Activated CD4-positive, alpha-beta T cell treated with anti-CD3 and anti-CD28 coated beads, Interleukin-2, amount 10 ng/mL, durations not matched to agents 7 days and 5 days (primary cell): ENCODE data around the gene ZC3H12A. TPM values are rescaled to one million over a fixed set of nuclear protein-coding genes. Genes with fewer than 3 reads are reported as not detected.

Experiments used
- CTCF ChIA-PET: fragments of 350-600 bp; sonication (Branson Sonifier 250); formaldehyde crosslinking; loops from one replicate; lab custom pipeline; 2021; ENCODE audit warnings: antibody characterized with exemption; lab: Charles Lee
- POLR2A ChIA-PET: fragments of 350-600 bp; sonication (Branson Sonifier 250); formaldehyde crosslinking; loops from one replicate; lab custom pipeline; 2021; ENCODE audit warnings: antibody characterized with exemption; lab: Charles Lee
- DNase-seq: peaks from one replicate; pipeline ENCODE4 v3.0.0-alpha.2; 2020
- H3K27ac Mint-ChIP-seq: one replicate; pipeline ENCODE4 v1.8.0; 2021; ENCODE audit warnings: mild to moderate bottlenecking, moderate library complexity, mixed read lengths
- H3K27me3 Mint-ChIP-seq: one replicate; pipeline ENCODE4 v1.8.0; 2021; ENCODE audit warnings: mixed read lengths
- H3K36me3 Mint-ChIP-seq: one replicate; pipeline ENCODE4 v1.8.0; 2021; ENCODE audit warnings: low read depth, mixed read lengths
- H3K4me1 Mint-ChIP-seq: one replicate; pipeline ENCODE4 v1.8.0; 2021; ENCODE audit warnings: mixed read lengths
- H3K4me3 Mint-ChIP-seq: one replicate; pipeline ENCODE4 v1.8.0; 2021; ENCODE audit warnings: mild to moderate bottlenecking, moderate library complexity, mixed read lengths
- H3K9me3 Mint-ChIP-seq: one replicate; pipeline ENCODE4 v1.8.0; 2021; ENCODE audit warnings: mixed read lengths
- total RNA-seq, 2 experiments: library from RNA; stranded (reverse); gene quantifications; one replicate each; pipeline ENCODE4 v1.2.3, GENCODE V29; 2021

Gene ZC3H12A
- total RNA-seq, 2 experiments from 2014 or later = 16.8 to 21.9 TPM

DNA sequence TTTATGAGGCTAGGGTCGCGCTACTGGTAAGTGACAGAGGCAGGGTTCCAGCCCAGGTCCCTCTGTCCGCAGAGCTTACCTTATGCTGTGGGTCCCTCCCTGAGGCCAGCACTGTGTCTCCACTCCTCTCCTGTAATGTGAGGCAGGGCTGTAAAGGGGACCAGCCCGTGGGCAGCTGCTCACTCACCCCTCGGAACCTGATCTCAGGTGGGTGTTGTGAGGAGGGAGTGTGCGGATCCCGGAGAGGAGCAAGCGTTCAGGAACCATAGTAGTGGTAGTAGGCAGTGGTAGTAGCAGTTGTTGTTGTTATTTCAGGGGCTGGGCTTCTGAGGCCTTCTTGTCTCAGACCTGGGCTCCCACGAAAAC, 1.7 kb downstream of the ZC3H12A start:
- Mint-ChIP-seq H3K27me3 (no peaks in the 10 kb centered on the region), H3K36me3 (peaks cover 55% of the 10 kb centered on the region), H3K9me3 (no peaks in the 10 kb centered on the region), H3K4me1 (peaks cover 67% of the 10 kb centered on the region), H3K4me3 (peak overlapping the region; percentile 94), H3K27ac (peak overlapping the region; percentile 98)
- DNase-seq = no peak
- POLR2A ChIA-PET = interaction anchor here (1.9 kb wide), 1 partner anchor 10 kb away, joined by 8 read pairs; no protein-coding TSS in a partner anchor
- CTCF ChIA-PET = interaction anchor here (1.1 to 5.6 kb wide), 5 partner anchors 9 to 216 kb away, joined by 3 to 69 read pairs (median 5); partner anchors contain the start of gene MEAF6

DNA sequence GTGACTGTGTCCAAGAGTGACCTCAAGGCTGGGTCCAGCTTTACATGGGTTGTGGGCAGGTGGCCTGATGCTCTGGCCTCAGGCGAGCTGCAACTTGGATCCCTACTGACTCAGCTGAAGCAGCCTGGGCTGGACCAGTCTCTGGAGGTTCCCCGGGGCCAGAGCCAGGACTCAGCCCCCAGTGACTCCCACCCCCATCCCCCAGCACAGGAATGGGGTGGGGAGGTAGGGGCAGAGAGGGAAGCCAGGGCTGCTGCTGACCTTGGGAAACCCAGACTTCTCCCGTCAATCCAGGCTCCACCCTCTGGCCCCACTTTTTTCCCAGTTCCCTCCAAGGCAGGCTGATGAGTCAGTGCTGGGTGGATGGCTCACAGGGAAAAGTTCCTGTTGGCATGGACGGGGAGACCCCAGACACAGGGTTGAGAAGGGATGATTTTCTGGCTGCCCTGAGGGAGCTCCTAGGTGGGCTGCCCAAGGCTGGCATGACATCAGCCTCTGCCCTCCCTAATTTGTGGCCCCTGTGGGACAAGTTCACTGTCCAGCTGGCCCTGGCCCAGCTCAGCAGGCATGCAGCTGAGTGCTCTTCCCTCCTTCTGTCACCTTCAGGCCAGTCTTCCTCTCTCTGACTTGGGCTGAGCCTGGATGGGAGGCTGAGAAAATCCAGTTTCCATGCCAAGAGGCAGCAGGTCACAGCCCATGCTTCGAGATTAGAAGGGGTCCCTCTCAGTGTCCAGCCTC, 2.2 kb downstream of the ZC3H12A start:
- Mint-ChIP-seq H3K36me3 (peaks cover 61% of the 10 kb centered on the region), H3K27me3 (no peaks in the 10 kb centered on the region), H3K4me1 (peaks cover 63% of the 10 kb centered on the region), H3K27ac (peak overlapping the region; percentile 98), H3K9me3 (no peaks in the 10 kb centered on the region), H3K4me3 (peak overlapping the region; percentile 94)
- CTCF ChIA-PET = interaction anchor here (1.0 to 5.6 kb wide), 7 partner anchors 10 to 38 kb away, joined by 3 to 69 read pairs (median 4); partner anchors contain the start of gene MEAF6
- POLR2A ChIA-PET = interaction anchor here (0.7 to 1.9 kb wide), 2 partner anchors 9 to 22 kb away, joined by 4 to 8 read pairs; no protein-coding TSS in a partner anchor
- no peak for DNase-seq

DNA sequence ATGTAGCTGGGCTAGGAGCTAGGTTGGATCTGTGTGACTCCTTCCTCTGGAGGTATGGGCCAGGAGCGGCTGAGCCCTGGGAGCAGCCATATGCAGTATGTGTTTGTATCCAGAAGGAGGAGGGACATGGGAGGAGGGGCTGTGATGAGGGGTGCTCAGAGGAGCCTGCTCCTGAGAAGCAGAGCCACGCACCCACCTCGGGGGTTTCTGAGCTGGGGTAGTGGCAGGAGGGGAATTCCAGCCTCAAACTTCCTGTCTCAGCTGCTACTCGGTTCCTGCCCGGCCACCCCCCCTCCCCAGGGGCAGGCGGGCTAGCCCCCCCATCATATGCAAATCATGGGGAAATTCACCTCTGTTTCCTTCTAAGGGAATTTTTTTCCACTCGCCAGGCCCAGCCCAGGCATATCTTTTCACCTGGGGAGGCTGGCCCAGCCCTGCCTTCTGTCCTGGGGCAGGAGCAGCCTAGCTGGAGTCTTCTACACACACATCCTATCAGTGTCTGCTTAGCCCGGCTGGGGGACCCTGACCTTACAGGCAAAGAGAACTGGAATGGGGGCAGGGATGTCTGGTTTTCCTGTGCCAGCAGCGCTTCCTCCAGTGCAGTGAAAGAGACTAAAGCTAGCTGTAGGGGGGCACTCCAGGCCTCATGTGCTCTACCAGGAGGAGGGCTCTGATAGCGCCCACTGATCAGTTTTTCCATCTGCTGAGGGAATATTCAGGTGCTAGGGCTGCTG, 3.0 kb downstream of the ZC3H12A start:
- DNase-seq = peak; percentile 66
- peak overlapping the region; percentile 98 for H3K27ac Mint-ChIP-seq
- ChIA-PET CTCF (interaction anchor here (1.0 to 5.6 kb wide), 6 partner anchors 9 to 23 kb away, joined by 3 to 69 read pairs (median 4); no protein-coding TSS in a partner anchor), POLR2A (interaction anchor here (0.7 kb wide), 1 partner anchor 23 kb away, joined by 4 read pairs; no protein-coding TSS in a partner anchor)
- H3K27me3 Mint-ChIP-seq = no peaks in the 10 kb centered on the region
- peaks cover 66% of the 10 kb centered on the region for H3K36me3 Mint-ChIP-seq
- no peaks in the 10 kb centered on the region for H3K9me3 Mint-ChIP-seq
- peaks cover 56% of the 10 kb centered on the region for H3K4me1 Mint-ChIP-seq
- peak overlapping the region; percentile 94 for H3K4me3 Mint-ChIP-seq

DNA sequence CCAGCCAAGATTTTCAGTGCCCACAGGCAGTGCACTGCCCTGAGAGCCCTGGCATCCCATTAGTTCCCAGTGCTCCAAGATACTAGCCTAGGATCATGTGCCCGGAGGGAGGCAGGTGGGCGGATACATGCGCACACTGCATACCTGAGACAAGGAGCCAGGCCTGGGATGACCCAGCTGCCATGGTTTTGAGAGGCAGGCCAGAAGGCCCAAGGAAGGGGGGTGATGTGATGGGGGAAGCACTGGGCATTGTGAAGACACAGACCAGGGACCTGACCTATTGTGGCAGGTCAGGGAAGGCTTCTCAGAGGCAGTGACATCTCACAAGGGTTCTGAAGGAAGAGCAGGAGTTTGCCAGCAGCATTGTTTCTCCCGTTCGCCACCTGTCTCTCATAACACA, 3.6 kb downstream of the ZC3H12A start:
- no peaks in the 10 kb centered on the region for H3K27me3 Mint-ChIP-seq
- H3K4me1 Mint-ChIP-seq = peaks cover 50% of the 10 kb centered on the region
- H3K36me3 Mint-ChIP-seq = peaks cover 70% of the 10 kb centered on the region
- peak overlapping the region; percentile 94 for H3K4me3 Mint-ChIP-seq
- H3K27ac Mint-ChIP-seq = peak overlapping the region; percentile 98
- no peak for DNase-seq
- ChIA-PET POLR2A (no interaction called here), CTCF (interaction anchor here (0.9 to 5.6 kb wide), 9 partner anchors 7 to 505 kb away, joined by 3 to 69 read pairs (median 4); partner anchors contain the start of genes MEAF6 and MTF1)
- no peaks in the 10 kb centered on the region for H3K9me3 Mint-ChIP-seq

DNA sequence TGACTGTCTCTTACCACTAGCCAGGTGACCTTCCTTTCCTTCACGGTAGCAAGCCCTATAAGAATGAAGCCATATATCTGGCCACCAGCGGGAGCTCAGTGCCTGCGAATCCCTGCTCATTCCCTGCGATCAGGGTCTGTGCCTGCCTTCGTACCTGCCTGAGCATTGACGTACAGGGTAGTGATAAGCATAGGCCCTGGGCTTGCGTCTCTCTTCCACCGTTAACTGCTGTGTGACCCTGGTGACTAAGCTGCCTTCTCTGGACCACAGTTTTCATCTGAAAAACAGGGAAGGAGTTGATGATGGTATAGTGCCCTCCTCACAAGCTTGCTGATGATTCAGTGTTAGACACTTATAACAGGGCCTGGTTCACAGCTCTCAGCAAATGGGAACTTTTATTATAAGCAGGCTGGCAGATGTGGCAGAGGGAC, 4.1 kb downstream of the ZC3H12A start:
- DNase-seq = no peak
- Mint-ChIP-seq H3K36me3 (peaks cover 70% of the 10 kb centered on the region), H3K9me3 (no peaks in the 10 kb centered on the region), H3K4me1 (peaks cover 45% of the 10 kb centered on the region), H3K27me3 (no peaks in the 10 kb centered on the region), H3K27ac (peak overlapping the region; percentile 98), H3K4me3 (peak overlapping the region; percentile 94)
- ChIA-PET CTCF (interaction anchor here (0.7 to 5.6 kb wide), 12 partner anchors 8 to 504 kb away, joined by 3 to 69 read pairs (median 4); partner anchors contain the start of genes MEAF6 and MTF1), POLR2A (interaction anchor here (0.6 kb wide), 1 partner anchor 34 kb away, joined by 3 read pairs; no protein-coding TSS in a partner anchor)

DNA sequence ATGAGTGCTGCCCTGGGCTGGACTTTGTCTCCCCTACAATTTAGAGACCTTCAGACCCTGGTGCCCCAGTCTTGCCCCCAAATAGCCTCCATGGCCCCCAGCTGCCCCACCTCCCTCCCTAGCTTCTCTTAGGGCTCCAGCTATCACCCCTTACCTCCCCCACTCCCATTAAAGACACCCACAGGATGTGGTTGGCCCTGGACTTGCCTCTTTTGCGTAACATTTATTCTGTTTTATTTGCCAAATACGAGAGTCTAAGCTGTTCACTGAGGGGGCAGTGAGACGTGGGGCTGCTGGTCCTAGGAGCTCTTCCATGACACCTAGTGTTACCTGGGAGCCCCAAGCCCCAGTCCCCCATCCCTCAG, 4.5 kb downstream of the ZC3H12A start:
- peak; percentile 45 for DNase-seq
- Mint-ChIP-seq H3K4me1 (peaks cover 41% of the 10 kb centered on the region), H3K4me3 (peak overlapping the region; percentile 94), H3K9me3 (no peaks in the 10 kb centered on the region), H3K27me3 (no peaks in the 10 kb centered on the region), H3K27ac (peak overlapping the region; percentile 98), H3K36me3 (peaks cover 72% of the 10 kb centered on the region)
- CTCF ChIA-PET = interaction anchor here (0.6 to 5.6 kb wide), 13 partner anchors 8 to 504 kb away, joined by 3 to 69 read pairs (median 4); partner anchors contain the start of genes MEAF6 and MTF1
- POLR2A ChIA-PET = interaction anchor here (0.6 kb wide), 1 partner anchor 34 kb away, joined by 3 read pairs; no protein-coding TSS in a partner anchor

DNA sequence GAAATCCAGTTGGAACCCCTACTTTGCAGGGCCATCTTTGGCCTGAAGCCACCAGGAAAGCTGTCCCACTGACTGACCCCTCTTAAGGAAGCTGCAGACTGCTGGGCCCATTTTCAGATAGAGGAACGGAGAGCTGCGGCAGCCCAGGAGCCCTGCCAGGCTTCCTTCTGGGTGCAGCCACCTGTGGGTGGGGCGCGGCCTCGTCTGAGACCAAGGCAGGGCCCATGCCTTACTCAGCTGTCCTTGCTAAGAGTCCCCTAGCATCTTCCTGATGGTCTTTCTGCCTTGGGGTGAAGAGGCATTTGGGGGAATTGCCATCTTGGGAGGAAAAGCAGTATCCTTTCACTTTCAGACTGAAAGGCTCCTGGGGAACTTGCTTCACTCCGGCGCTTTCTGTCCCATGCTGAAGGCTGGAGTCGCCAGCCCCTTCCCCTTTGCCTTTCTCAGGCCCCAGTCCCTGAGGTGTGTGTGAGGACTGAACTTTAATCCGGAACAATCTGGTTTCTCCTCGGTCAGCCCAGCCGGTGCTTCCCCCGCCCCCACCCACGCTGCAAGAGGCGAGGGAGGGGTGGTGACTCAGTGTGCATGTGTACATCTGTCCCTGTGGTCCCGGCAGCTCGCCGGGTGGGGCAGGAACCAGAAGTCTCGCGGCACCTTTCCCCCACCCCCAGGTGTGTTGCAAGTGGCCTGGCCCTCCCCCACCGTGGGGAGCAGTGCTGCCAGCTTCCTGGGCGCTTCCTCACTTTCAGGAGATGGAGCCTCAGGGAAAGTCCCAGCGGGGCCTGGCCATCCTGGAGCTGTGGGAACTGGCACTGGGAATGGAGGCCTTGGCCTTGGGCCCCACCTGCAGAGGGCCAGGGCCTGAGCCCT, 5.1 kb downstream of the ZC3H12A start:
- Mint-ChIP-seq H3K27ac (peak overlapping the region; percentile 98), H3K4me1 (peaks cover 41% of the 10 kb centered on the region), H3K9me3 (no peaks in the 10 kb centered on the region), H3K27me3 (no peaks in the 10 kb centered on the region), H3K4me3 (peak overlapping the region; percentile 94), H3K36me3 (peaks cover 78% of the 10 kb centered on the region)
- POLR2A ChIA-PET = interaction anchor here (0.6 to 1.2 kb wide), 3 partner anchors 9 to 35 kb away, joined by 3 read pairs; no protein-coding TSS in a partner anchor
- CTCF ChIA-PET = interaction anchor here (0.6 to 5.6 kb wide), 9 partner anchors 7 to 392 kb away, joined by 3 to 69 read pairs (median 4); partner anchors contain the start of genes MEAF6 and MTF1
- peak; percentile 87 for DNase-seq

DNA sequence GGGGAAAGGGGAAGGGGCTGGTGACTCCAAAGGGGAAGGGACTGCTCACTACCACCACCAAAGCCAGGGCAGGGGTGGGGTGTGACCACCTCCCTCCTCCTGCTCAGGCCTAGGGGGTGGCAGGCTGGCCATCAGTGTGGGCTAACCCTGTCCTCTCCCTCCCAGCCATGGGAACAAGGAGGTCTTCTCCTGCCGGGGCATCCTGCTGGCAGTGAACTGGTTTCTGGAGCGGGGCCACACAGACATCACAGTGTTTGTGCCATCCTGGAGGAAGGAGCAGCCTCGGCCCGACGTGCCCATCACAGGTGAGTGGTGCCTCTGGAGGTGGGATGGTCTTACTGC, 5.7 kb downstream of the ZC3H12A start:
- peaks cover 80% of the 10 kb centered on the region for H3K36me3 Mint-ChIP-seq
- ChIA-PET CTCF (interaction anchor here (1.4 to 5.6 kb wide), 3 partner anchors 6 to 212 kb away, joined by 4 to 69 read pairs (median 7); partner anchors contain the start of genes CDCA8 and MEAF6), POLR2A (interaction anchor here (0.6 to 1.2 kb wide), 2 partner anchors 10 to 36 kb away, joined by 3 read pairs; no protein-coding TSS in a partner anchor)
- peak overlapping the region; percentile 98 for H3K27ac Mint-ChIP-seq
- peak overlapping the region; percentile 94 for H3K4me3 Mint-ChIP-seq
- peaks cover 41% of the 10 kb centered on the region for H3K4me1 Mint-ChIP-seq
- no peaks in the 10 kb centered on the region for H3K27me3 Mint-ChIP-seq
- H3K9me3 Mint-ChIP-seq = no peaks in the 10 kb centered on the region
- DNase-seq = no peak

DNA sequence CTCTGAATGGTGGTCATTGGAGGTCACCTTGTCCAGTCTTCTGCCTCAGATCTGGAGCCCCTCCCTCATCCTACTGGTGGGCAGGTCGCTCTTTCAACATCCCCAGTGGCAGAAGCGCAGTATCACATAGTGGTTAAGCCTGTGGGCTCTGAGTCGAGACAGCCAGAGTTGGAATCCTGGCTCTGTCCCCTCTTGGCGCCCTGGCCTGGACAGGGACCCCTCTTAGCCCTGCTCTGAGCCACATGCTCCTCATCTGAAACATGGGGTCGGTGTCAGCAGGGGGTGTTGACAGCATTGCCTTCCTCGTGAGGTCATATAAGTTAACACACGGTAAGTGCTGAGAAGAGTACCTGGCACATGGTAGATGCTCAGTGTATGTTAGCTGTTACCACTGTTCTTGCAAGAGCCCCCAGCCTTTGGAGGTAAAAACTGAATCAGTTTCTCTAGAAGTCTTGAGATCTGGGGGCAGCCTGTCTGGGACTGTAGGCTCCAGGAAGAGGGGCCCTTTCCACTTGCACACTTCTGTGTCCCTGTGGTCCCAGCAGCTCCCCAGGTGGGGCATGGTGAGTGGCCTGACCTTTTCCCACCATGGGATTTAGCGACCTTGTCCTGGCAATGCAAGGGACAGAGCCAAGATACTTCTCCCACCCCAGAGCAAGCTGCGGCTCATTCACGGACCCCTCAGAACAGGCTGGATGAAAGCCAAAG, 6.4 kb downstream of the ZC3H12A start:
- H3K9me3 Mint-ChIP-seq = no peaks in the 10 kb centered on the region
- H3K27ac Mint-ChIP-seq = peak overlapping the region; percentile 98
- H3K27me3 Mint-ChIP-seq = no peaks in the 10 kb centered on the region
- no peak for DNase-seq
- H3K4me3 Mint-ChIP-seq = peak overlapping the region; percentile 94
- POLR2A ChIA-PET = no interaction called here
- peaks cover 41% of the 10 kb centered on the region for H3K4me1 Mint-ChIP-seq
- CTCF ChIA-PET = interaction anchor here (0.8 to 1.4 kb wide), 2 partner anchors 25 to 212 kb away, joined by 4 read pairs; partner anchors contain the start of gene CDCA8
- peaks cover 74% of the 10 kb centered on the region for H3K36me3 Mint-ChIP-seq

DNA sequence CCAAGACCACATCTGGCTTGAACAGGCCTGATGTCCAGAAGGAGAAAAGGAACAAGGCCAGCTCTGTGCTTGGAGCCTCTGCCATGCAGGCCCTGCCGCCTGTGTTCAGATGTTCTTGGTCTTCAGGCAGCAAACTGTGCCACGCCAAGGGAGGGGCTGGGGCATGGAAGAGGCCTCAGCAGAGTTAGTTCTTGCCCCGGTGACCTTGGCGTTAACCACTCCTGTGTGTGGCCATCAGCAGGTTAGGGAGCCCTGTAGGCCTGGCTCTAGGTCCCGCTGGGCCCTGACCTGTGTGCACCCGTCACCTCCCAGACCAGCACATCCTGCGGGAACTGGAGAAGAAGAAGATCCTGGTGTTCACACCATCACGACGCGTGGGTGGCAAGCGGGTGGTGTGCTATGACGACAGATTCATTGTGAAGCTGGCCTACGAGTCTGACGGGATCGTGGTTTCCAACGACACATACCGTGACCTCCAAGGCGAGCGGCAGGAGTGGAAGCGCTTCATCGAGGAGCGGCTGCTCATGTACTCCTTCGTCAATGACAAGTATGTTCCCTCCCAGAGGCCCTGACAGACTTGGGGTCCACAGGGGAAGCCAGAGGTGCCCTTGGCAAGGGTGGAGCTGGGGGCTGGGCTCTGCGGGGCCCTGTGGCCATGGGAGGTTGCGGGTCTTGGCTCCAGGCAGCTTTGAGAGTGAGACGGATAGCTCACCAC, 7.1 kb downstream of the ZC3H12A start:
- ChIA-PET POLR2A (interaction anchor here (0.6 kb wide), 1 partner anchor 21 kb away, joined by 6 read pairs; no protein-coding TSS in a partner anchor), CTCF (interaction anchor here (0.6 to 1.6 kb wide), 5 partner anchors 24 to 528 kb away, joined by 3 to 4 read pairs (median 4); partner anchors contain the start of gene CDCA8)
- peaks cover 66% of the 10 kb centered on the region for H3K36me3 Mint-ChIP-seq
- no peak overlapping the region for H3K4me3 Mint-ChIP-seq
- H3K27ac Mint-ChIP-seq = peak overlapping the region; percentile 70
- no peaks in the 10 kb centered on the region for H3K9me3 Mint-ChIP-seq
- H3K4me1 Mint-ChIP-seq = peaks cover 38% of the 10 kb centered on the region
- H3K27me3 Mint-ChIP-seq = no peaks in the 10 kb centered on the region
- DNase-seq = no peak
